Measurements from ENCODE around the gene S100PBP. TPM values are rescaled to one million over a fixed set of nuclear protein-coding genes. Genes with fewer than 3 reads are reported as not detected.

The S100PBP gene
- total and polyA plus RNA-seq, 10 donors = 15.5 to 76.3 (median 52.0) TPM

DNA sequence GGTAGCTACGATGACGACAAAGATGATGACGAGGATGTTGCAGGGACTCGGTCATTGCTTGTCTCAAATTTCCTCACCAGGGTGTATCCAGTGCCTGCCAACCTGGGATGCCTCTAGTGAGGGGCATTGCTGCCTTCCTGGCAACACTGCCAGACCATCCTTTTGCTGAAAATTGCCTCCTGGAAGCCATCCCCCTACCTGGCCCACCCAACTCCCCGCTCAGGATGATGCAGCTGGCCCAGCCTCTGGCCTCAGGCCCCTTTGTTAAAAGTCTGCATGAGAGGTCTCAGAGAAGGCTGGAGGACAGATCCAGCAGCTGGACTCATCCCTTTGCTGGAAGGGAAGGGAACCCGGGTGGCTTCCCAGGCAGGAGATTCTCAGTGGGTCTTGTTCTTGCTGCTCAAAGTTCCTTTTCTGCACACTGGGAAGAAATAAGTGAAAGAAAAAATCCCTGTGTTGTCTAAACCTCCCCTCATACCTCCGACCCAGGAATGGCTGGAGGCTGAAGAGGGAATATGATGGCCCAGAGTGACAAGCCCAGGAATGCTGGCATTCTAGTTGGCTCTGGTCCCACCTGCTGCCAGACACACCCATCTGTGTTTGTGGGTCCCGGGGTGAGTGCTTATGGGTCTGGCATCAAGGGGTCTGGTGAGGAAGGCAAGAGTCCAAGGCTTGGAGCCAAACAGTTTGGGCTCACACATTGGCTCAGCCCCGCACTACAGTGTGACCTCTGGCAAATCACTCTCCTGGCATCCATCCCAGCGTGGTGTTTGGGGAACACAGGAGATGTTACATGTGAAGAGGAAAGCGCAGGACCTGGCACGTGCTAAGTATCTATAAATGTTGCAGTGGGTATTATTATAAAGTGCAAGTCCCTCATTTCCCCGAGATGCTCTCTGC lies 60.0 kb downstream of the S100PBP start:
- Histone ChIP-seq H3K27me3 (replicated peaks in 1 of 7) (peaks cover 0 to 77% (median 7%) of the 10 kb centered on the region in 7 donors), H3K27ac (no peak overlapping the region), H3K36me3 (no peaks in the 10 kb centered on the region), H3K9me3 (no peaks in the 10 kb centered on the region), H3K4me3 (no peak overlapping the region), H3K4me1 (peaks cover 0 to 15% (median 8%) of the 10 kb centered on the region in 6 donors)
- peak; percentile 49 for DNase-seq
- intact Hi-C loops (cut with DNase I; ENCODE audit: low total_unique reads) = no loop called here
- TF ChIP-seq CTCF (IDR thresholded peaks at IDR 0.05 in 8 of 11, conservative IDR thresholded peaks at IDR 0.05 in 3 of 11) = no peak
- no peak for TF ChIP-seq POLR2A (IDR thresholded peaks at IDR 0.05)
- no peak for TF ChIP-seq POLR2AphosphoS5 (IDR thresholded peaks at IDR 0.05)
- 80 to 87% (median 85%) methylated on average over 12 to 13 of the region's 13 CpGs for WGBS, 5 donors

- Histone ChIP-seq H3K4me3 (no peak overlapping the region), H3K4me1 (peaks cover 0 to 9% (median 6%) of the 10 kb centered on the region in 6 donors), H3K27me3 (replicated peaks in 1 of 7) (peaks cover 0 to 77% (median 3%) of the 10 kb centered on the region in 7 donors), H3K36me3 (no peaks in the 10 kb centered on the region), H3K9me3 (no peaks in the 10 kb centered on the region), H3K27ac (no peak overlapping the region)
- intact Hi-C loops (cut with DNase I; ENCODE audit: low total_unique reads) = no loop called here
- TF ChIP-seq CTCF (IDR thresholded peaks at IDR 0.05 in 8 of 11, conservative IDR thresholded peaks at IDR 0.05 in 3 of 11) = no peak
- TF ChIP-seq POLR2A (IDR thresholded peaks at IDR 0.05) = no peak
- TF ChIP-seq POLR2AphosphoS5 (IDR thresholded peaks at IDR 0.05) = no peak
- 74 to 88% (median 81%) methylated on average over 4 to 6 of the region's 6 CpGs for WGBS, 5 donors
- DNase-seq = peak; percentile 22
Observed at GRCh38 chr1:32878183-32878582, 60.7 kb downstream of the S100PBP start.

DNA sequence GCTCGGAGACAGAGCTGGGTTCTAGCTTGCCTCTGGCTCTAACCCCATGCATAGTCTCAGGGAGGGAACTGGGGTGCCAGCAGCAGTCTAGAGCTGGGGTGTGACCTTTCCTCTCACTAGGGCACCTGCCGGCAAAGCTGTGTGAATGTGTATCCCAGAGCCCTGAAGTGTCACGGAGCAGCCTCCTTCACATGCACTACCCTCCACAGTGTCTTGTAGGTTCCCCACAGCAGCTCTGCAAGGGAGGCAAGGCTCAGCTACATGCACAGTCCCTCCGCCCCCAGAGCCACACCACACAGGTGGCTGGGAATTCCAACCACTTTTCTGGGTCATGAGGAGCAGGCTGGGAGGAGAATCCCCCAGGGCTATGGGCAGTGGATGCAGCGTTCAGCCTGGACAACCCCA lies 61.2 kb downstream of the S100PBP start:
- H3K27me3 ChIP-seq (replicated peaks in 1 of 7) = peaks cover 0 to 77% (median 3%) of the 10 kb centered on the region in 7 donors
- H3K9me3 ChIP-seq = no peaks in the 10 kb centered on the region
- WGBS, 5 donors = 75 to 92% (median 80%) methylated on average over 4 to 5 of the region's 5 CpGs
- intact Hi-C loops (cut with DNase I; ENCODE audit: low total_unique reads) = no loop called here
- no peak overlapping the region for H3K4me3 ChIP-seq
- TF ChIP-seq CTCF (IDR thresholded peaks at IDR 0.05 in 8 of 11, conservative IDR thresholded peaks at IDR 0.05 in 3 of 11) (no peak), POLR2A (IDR thresholded peaks at IDR 0.05) (no peak)
- no peak overlapping the region for H3K27ac ChIP-seq
- H3K36me3 ChIP-seq = no peaks in the 10 kb centered on the region
- peaks cover 0 to 9% (median 6%) of the 10 kb centered on the region in 6 donors for H3K4me1 ChIP-seq
- DNase-seq = peak; percentile 61

DNA sequence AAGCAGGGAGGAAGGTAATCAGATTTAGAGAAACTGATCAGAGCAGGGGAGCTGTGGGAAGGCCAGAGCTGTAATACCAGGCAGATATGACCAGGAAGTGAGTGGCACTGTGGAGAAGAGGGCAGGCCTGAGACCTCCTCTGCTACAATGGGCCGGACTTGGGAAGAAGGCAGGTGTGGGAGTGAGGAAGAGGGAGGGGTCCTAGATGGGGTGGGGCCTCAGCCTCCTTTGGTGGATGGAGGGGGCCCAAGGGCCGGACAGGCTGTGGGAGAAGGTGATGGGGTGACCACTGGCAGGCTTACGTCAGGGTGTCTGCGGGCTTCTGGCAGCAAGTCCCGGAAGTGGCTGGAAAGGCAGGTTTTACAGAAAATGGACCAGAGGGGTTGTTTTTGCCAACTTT lies 63.8 kb downstream of the S100PBP start:
- TF ChIP-seq POLR2A (IDR thresholded peaks at IDR 0.05) (no peak), CTCF (IDR thresholded peaks at IDR 0.05 in 8 of 11, conservative IDR thresholded peaks at IDR 0.05 in 3 of 11) (no peak), POLR2AphosphoS5 (IDR thresholded peaks at IDR 0.05) (no peak)
- DNase-seq = peak; percentile 42
- WGBS, 5 donors = 73 to 88% (median 83%) methylated on average over 5 of the region's 5 CpGs
- no peaks in the 10 kb centered on the region for H3K9me3 ChIP-seq
- intact Hi-C loops (cut with DNase I; ENCODE audit: low total_unique reads) = no loop called here
- H3K4me1 ChIP-seq = peaks cover 0 to 18% (median 7%) of the 10 kb centered on the region in 6 donors
- H3K27ac ChIP-seq = no peak overlapping the region
- no peaks in the 10 kb centered on the region for H3K36me3 ChIP-seq
- no peak overlapping the region for H3K4me3 ChIP-seq
- peaks cover 0 to 79% (median 23%) of the 10 kb centered on the region in 7 donors for H3K27me3 ChIP-seq (replicated peaks in 1 of 7)
